22Rv1 (cell line): ENCODE data around the gene LNP1.

ENCODE experiments used
- ZFX ChIP-seq: fragments of 450-650 bp; IDR thresholded peaks from 2 replicates; pipeline ENCODE4 v1.6.1; 2017; ENCODE audit warnings: antibody characterized with exemption, borderline replicate concordance
- TF ChIP-seq, protein P1 (sequence below): fragments of 450-650 bp; IDR thresholded peaks from 2 replicates; pipeline ENCODE4 v1.5.1; 2017; ENCODE audit warnings: mild to moderate bottlenecking

DNA sequence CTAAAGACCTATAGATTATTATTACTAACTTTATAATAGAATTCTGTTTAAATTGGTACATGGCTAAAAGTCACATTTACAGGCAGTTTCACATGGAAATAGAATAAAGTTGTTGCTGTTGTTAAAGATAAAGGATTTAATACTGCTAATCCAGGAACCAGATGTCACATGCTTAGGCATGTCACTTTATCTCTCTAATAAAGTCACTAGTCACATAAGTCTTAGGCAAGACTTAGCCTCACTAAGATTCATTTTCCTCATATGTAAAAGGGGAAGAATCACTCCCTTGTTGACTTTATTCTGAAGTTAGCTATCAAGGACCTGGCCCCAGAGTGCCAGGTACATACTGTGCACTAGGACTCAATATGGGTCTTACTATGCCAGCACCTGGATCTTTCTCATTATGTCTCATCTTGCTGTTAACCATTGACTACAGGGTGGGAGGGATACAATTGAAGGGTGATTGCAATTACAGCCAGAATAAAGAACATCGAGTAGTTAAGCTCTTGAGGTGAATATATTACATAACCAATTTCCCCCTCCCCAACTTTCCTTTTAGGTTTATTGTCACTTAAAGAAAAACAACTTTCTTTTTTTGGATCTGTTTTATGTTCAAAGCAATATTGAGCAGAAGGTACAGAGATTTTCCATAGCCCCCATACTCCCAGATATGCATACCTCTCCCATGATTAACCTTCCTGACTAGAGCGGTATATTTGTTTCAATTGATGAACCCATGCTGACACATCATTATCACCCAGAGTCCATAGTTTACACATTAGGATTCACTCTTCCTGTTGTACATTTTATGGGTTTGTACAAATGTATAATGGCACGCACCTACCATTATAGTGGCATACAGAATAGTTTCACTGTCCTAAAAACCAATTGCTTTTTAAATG, 36.6 kb downstream of the LNP1 start:
- TF ChIP-seq, protein P1, sequence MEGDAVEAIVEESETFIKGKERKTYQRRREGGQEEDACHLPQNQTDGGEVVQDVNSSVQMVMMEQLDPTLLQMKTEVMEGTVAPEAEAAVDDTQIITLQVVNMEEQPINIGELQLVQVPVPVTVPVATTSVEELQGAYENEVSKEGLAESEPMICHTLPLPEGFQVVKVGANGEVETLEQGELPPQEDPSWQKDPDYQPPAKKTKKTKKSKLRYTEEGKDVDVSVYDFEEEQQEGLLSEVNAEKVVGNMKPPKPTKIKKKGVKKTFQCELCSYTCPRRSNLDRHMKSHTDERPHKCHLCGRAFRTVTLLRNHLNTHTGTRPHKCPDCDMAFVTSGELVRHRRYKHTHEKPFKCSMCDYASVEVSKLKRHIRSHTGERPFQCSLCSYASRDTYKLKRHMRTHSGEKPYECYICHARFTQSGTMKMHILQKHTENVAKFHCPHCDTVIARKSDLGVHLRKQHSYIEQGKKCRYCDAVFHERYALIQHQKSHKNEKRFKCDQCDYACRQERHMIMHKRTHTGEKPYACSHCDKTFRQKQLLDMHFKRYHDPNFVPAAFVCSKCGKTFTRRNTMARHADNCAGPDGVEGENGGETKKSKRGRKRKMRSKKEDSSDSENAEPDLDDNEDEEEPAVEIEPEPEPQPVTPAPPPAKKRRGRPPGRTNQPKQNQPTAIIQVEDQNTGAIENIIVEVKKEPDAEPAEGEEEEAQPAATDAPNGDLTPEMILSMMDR = no peak
- no peak for TF ChIP-seq ZFX
